Transverse colon (tissue), 4 donors: ENCODE results near the gene CPSF6. TPM values are rescaled to one million over a fixed set of nuclear protein-coding genes. Genes with fewer than 3 reads are reported as not detected.

Source experiments
- DNase-seq: peaks from one replicate; pipeline ENCODE4 v3.0.0-alpha.2; 2019
- H3K27ac ChIP-seq, 4 donors: fragments of 200-600 bp; sonication (generic); 2 replicates each; pipeline ENCODE4 v1.5.1; 2016 to 2018; ENCODE audit warnings: inconsistent platforms in 4 of 4
- H3K27me3 ChIP-seq: fragments of 200-600 bp; sonication (generic); 2 replicates; pipeline ENCODE4 v1.5.1; 2017; ENCODE audit warnings: inconsistent platforms
- H3K36me3 ChIP-seq, 4 donors: fragments of 200-600 bp; sonication (generic); 2 replicates each; pipeline ENCODE4 v1.5.1; 2017 to 2019; ENCODE audit warnings: inconsistent platforms in 4 of 4
- H3K4me1 ChIP-seq, 4 donors: fragments of 200-600 bp; sonication (generic); 2 replicates each; pipeline ENCODE4 v1.5.1; 2017 to 2020; ENCODE audit warnings: inconsistent platforms in 4 of 4
- H3K4me3 ChIP-seq, 4 donors: fragments of 200-600 bp; sonication (generic); 1 replicate in 1 of 4; 2 replicates in 3 of 4; pipeline versions ENCODE4 v1.5.1 to v1.6.1; 2017 to 2019; ENCODE audit warnings: inconsistent platforms in 4 of 4
- H3K9me3 ChIP-seq, 2 donors: fragments of 200-600 bp; sonication (generic); 2 replicates each; pipeline ENCODE4 v1.5.1; 2017 to 2019; ENCODE audit warnings: inconsistent platforms in 2 of 2
- CTCF ChIP-seq, 5 experiments: fragments of 200-600 bp in 3 of 5; fragments of 450-650 bp in 2 of 5; sonication (generic) in 3 of 5; IDR thresholded peaks; 1 replicate in 2 of 5; 2 replicates in 3 of 5; pipeline ENCODE4 v1.5.1; 2016 to 2017; ENCODE audit warnings: antibody characterized with exemption in 5 of 5, inconsistent platforms in 3 of 5, mild to moderate bottlenecking in 2 of 5, moderate library complexity in 1 of 5
- EP300 ChIP-seq: sonication (generic); formaldehyde crosslinking; IDR thresholded peaks from one replicate; pipeline ENCODE4 v1.6.1; 2017; ENCODE audit warnings: antibody characterized with exemption, low read depth
- POLR2A ChIP-seq: fragments of 450-650 bp; IDR thresholded peaks from one replicate; pipeline ENCODE4 v1.6.1; 2016; ENCODE audit warnings: antibody characterized with exemption, mild to moderate bottlenecking, moderate library complexity
- POLR2AphosphoS5 ChIP-seq, 3 donors: sonication (generic); formaldehyde crosslinking; IDR thresholded peaks; one replicate each; pipeline ENCODE4 v1.6.1; 2016; ENCODE audit warnings: antibody characterized with exemption in 3 of 3
- WGBS, 2 donors: methylation state at CpG; one replicate each; pipeline ENCODE4 v1.1.5; 2018; ENCODE audit warnings: low coverage in 1 of 2; 5-methylcytosine and 5-hydroxymethylcytosine counted together
- in situ Hi-C, 4 donors: fragments of 200-750 bp; cut with MboI; loops; one replicate each; pipeline versions ENCODE4 v1.15.0 to v1.15.1; 2017; ENCODE audit warnings: low sequenced_read_pairs in 3 of 4, low pct_ligation_motif_present in 1 of 4, low pct_unique_long_range_greater_than_20kb in 1 of 4
- intact Hi-C: fragments of 100-400 bp; cut with DNase I; formaldehyde crosslinking; loops from one replicate; pipeline ENCODE4 v1.15.1; 2023; ENCODE audit warnings: low total_unique reads
- total RNA-seq, 4 donors: library from RNA; depleted of rRNA; stranded (reverse); fragments of >200 nt; gene quantifications; one replicate each; pipeline ENCODE4 v1.1.0, GENCODE V29; 2016

CPSF6 gene
- total RNA-seq, 4 donors from 2014 or later = 26.1 to 46.0 (median 33.8) TPM

DNA sequence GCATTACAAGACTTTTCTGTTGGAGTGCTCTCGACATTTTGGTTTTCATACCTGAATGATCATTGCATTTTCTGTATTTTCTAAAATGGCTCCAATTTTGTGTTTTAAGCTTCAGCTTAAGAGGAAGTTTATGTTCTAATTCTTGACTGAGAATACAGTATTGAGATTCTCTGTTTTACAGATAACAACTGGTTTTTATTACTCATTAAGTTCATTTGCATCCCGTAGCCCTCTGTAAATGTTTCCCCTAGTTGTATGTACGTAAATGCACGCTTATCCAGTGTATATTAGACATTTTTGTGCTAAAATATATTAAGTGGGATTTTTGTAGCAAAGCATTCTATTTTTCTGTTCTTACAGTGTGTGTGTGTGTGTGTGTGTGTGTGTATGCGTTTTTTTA lies 33.1 kb downstream of the CPSF6 start:
- TF ChIP-seq POLR2AphosphoS5 (IDR thresholded peaks at IDR 0.05) (no peak), EP300 (no peak), POLR2A (no peak), CTCF (IDR thresholded peaks at IDR 0.05) (no peak)
- intact Hi-C loops (no loop called here), in situ Hi-C loops (loop anchor here in 1 of 4 donors (25.0 kb wide), 1 partner anchor 410 kb away; no protein-coding TSS in a partner anchor)
- Histone ChIP-seq H3K9me3 (no peaks in the 10 kb centered on the region), H3K36me3 (peaks cover 0 to 12% (median 5%) of the 10 kb centered on the region in 4 donors), H3K27me3 (no peaks in the 10 kb centered on the region), H3K4me3 (no peak overlapping the region), H3K27ac (no peak overlapping the region), H3K4me1 (no peaks in the 10 kb centered on the region)
- no peak for DNase-seq
- WGBS, 2 donors = 82 to 87% methylated on average over 4 to 5 of the region's 5 CpGs

DNA sequence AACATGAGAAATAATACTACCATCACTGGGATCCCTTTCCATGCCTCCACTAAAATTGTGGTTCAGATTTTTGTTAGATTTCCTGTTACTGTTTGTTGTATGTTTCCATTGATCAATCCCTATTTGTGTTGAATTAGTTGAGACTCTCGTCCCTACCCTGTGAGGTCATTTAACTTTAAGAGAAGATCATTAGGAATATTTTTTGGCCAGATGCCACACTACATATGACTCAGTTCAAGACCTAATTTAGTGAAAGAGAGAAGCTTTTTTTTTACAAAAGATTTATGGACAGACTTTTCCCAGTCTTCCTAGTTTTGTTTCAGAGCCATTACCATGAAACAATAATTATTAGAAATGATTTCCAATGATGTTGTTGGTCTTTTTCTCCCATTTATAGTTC lies 35.5 kb downstream of the CPSF6 start:
- no peak overlapping the region for H3K4me3 ChIP-seq
- H3K27ac ChIP-seq = no peak overlapping the region
- WGBS, 2 donors = 75 to 87% methylated on average over 1 of the region's 1 CpG
- in situ Hi-C loops = loop anchor here in 2 of 4 donors (25.0 kb wide), 2 partner anchors 287 to 413 kb away; no protein-coding TSS in a partner anchor
- no peaks in the 10 kb centered on the region for H3K27me3 ChIP-seq
- TF ChIP-seq POLR2A (no peak), EP300 (no peak), CTCF (IDR thresholded peaks at IDR 0.05) (no peak), POLR2AphosphoS5 (IDR thresholded peaks at IDR 0.05) (no peak)
- H3K4me1 ChIP-seq = no peaks in the 10 kb centered on the region
- no peaks in the 10 kb centered on the region for H3K9me3 ChIP-seq
- DNase-seq = no peak
- H3K36me3 ChIP-seq = peaks cover 0 to 4% (median 2%) of the 10 kb centered on the region in 4 donors
- intact Hi-C loops = no loop called here

GRCh38 chr12:69275471-69275891 lies 36.1 kb downstream of the CPSF6 start:
- Histone ChIP-seq H3K4me1 (no peaks in the 10 kb centered on the region), H3K36me3 (peaks cover 0 to 3% (median under 1%) of the 10 kb centered on the region in 4 donors), H3K9me3 (no peaks in the 10 kb centered on the region), H3K27ac (no peak overlapping the region), H3K27me3 (no peaks in the 10 kb centered on the region), H3K4me3 (no peak overlapping the region)
- DNase-seq = no peak
- WGBS, 2 donors = 65% methylated on average over 1 of the region's 1 CpG; no CpG with 5 or more reads in 1 of the 2 donors
- intact Hi-C loops (no loop called here), in situ Hi-C loops (loop anchor here in 1 of 4 donors (25.0 kb wide), 1 partner anchor 287 kb away; no protein-coding TSS in a partner anchor)
- TF ChIP-seq POLR2AphosphoS5 (IDR thresholded peaks at IDR 0.05) (no peak), EP300 (no peak), POLR2A (no peak), CTCF (IDR thresholded peaks at IDR 0.05) (no peak)

DNA sequence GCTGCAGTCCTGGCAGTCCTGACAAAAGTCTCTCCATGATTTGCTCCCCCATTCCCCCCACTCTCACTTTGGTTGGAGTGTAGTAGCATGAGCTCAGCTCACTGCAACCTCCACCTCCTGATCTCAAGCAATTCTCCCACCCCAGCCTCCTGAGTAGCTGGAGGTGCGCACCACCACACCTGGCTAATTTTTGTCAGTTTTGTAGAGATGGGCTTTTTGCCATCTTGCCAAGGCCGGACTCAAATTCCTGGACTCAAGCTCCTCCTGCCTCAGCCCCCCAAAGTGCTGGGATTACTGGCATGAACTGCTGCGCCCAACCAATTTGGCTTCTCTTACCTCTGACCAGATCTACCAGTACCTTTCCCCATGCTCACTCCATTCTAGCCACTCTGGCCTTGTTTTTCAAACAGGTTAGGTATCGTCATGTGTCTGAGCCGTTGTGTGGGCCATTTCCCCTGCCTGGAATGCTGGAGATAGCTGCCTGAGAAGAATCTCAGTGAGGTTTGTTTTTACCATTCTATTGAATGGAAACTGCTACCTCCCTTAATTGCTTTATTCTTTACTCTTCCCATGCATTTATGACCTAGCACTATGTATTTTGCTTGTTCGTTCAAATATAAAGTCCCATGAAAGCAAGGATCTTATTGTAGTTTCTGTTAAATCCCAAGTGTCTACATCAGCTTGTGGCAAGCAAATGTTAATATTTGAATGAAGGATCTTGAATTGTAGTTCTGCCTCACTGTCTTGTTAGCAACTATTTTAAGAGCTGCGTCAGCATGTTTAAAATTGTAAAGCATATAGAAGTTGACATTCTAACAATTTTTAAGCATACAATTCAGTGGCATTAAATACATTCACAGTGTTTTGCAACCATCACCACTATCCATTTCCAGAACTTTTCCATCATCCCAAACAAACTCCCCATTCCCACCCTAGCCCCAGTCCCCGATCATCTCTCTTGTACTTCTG lies 39.7 kb downstream of the CPSF6 start:
- DNase-seq = no peak
- H3K27me3 ChIP-seq = peaks cover 12% of the 10 kb centered on the region
- WGBS, 2 donors = 73 to 78% methylated on average over 6 to 8 of the region's 8 CpGs
- H3K36me3 ChIP-seq = no peaks in the 10 kb centered on the region
- H3K4me1 ChIP-seq = peaks cover 0 to 12% (median 7%) of the 10 kb centered on the region in 4 donors
- no peak overlapping the region for H3K4me3 ChIP-seq
- in situ Hi-C loops = loop anchor here in 1 of 4 donors (25.0 kb wide), 1 partner anchor 283 kb away; no protein-coding TSS in a partner anchor
- no peak overlapping the region for H3K27ac ChIP-seq
- intact Hi-C loops = no loop called here
- no peak for TF ChIP-seq EP300
- TF ChIP-seq POLR2AphosphoS5 (IDR thresholded peaks at IDR 0.05) = peak in 1 of 3 donors; percentile 5
- TF ChIP-seq POLR2A = peak; percentile 8
- no peak for TF ChIP-seq CTCF (IDR thresholded peaks at IDR 0.05)
- H3K9me3 ChIP-seq = no peaks in the 10 kb centered on the region
